Breast epithelium (tissue), 3 donors: Measurements from ENCODE around the gene AGTR1.

Source experiments
- POLR2A ChIP-seq: fragments of 450-650 bp; IDR thresholded peaks from one replicate; pipeline ENCODE4 v1.6.1; 2016; ENCODE audit warnings: antibody characterized with exemption, mild to moderate bottlenecking, moderate library complexity
- TF ChIP-seq, protein P1 (sequence below), 3 donors: fragments of 450-650 bp; IDR thresholded peaks; one replicate each; pipeline ENCODE4 v1.5.1; 2016 to 2017; ENCODE audit warnings: antibody characterized with exemption in 3 of 3, mild to moderate bottlenecking in 3 of 3, moderate library complexity in 3 of 3

DNA sequence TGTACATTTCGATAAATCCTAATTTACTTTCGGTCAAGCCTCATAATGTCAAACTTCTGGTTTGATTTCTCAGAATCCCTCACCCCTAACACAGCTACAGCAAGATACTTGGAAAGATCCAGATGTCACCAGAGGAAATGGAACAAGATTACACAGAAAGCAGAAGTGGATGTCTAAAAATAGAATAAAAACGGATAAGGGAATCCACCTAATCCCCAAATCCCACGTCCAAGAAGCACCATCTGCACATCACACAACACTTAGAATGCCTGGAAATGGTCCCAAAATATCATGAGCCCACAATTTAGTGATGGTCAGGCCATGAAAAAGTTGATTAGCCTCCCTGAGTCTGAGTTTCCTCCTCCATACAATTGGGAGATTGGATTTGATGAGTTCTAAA, 61.7 kb downstream of the AGTR1 start:
- TF ChIP-seq, protein P1, sequence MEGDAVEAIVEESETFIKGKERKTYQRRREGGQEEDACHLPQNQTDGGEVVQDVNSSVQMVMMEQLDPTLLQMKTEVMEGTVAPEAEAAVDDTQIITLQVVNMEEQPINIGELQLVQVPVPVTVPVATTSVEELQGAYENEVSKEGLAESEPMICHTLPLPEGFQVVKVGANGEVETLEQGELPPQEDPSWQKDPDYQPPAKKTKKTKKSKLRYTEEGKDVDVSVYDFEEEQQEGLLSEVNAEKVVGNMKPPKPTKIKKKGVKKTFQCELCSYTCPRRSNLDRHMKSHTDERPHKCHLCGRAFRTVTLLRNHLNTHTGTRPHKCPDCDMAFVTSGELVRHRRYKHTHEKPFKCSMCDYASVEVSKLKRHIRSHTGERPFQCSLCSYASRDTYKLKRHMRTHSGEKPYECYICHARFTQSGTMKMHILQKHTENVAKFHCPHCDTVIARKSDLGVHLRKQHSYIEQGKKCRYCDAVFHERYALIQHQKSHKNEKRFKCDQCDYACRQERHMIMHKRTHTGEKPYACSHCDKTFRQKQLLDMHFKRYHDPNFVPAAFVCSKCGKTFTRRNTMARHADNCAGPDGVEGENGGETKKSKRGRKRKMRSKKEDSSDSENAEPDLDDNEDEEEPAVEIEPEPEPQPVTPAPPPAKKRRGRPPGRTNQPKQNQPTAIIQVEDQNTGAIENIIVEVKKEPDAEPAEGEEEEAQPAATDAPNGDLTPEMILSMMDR (IDR thresholded peaks at IDR 0.05), result no peak
- TF ChIP-seq POLR2A, result no peak
